H1 (cell line): Measurements from ENCODE around the gene FIS1. TPM values are rescaled to one million over a fixed set of nuclear protein-coding genes. Genes with fewer than 3 reads are reported as not detected.

Experiments
- CTCF ChIA-PET: fragments of 300-600 bp; sonication (Branson Sonifier 250); formaldehyde crosslinking; loops from one replicate; lab custom pipeline; 2021; ENCODE audit not compliant: partially characterized antibody; lab: Charles Lee
- POLR2A ChIA-PET: fragments of 300-600 bp; sonication (Branson Sonifier 250); formaldehyde crosslinking; loops from one replicate; lab custom pipeline; 2021; ENCODE audit warnings: inconsistent platforms; ENCODE audit not compliant: partially characterized antibody; lab: Charles Lee
- DNase-seq, 2 experiments: peaks; one replicate each; pipeline versions ENCODE4 v3.0.0 to v3.0.0-alpha.2; 2010 to 2022; ENCODE audit warnings: low spot score in 2 of 2, low read depth in 1 of 2, mixed read lengths in 1 of 2
- FAIRE-seq: peaks from 2 replicates; lab custom pipeline; 2011; peaks lifted over from hg19 to GRCh38; lab: Jason Lieb, UNC
- H2AFZ ChIP-seq: 2 replicates; pipeline ENCODE4 v1.8.1; 2012; ENCODE audit warnings: low read length, inconsistent platforms
- H2AK5ac ChIP-seq: 2 replicates; pipeline ENCODE4 v1.6.1; 2013; ENCODE audit warnings: low read depth, low read length
- H2BK120ac ChIP-seq: replicated peaks from 2 replicates; pipeline ENCODE3; 2013; ENCODE audit warnings: low read depth, low read length, inconsistent platforms
- H2BK12ac ChIP-seq: 2 replicates; pipeline ENCODE4 v1.6.1; 2013; ENCODE audit warnings: low read depth, low read length
- H2BK15ac ChIP-seq: 2 replicates; pipeline ENCODE4 v1.6.1; 2013; ENCODE audit warnings: low read length
- H2BK20ac ChIP-seq: 2 replicates; pipeline ENCODE4 v1.6.1; 2013; ENCODE audit warnings: low read length
- H2BK5ac ChIP-seq: 2 replicates; pipeline ENCODE4 v1.6.1; 2013; ENCODE audit warnings: low read depth, low read length
- H3K14ac ChIP-seq: 2 replicates; pipeline ENCODE4 v1.6.1; 2013; ENCODE audit warnings: inconsistent platforms; ENCODE audit not compliant: insufficient read length
- H3K18ac ChIP-seq: 2 replicates; pipeline ENCODE4 v1.6.1; 2013; ENCODE audit warnings: low read length; ENCODE audit errors: extremely low read depth
- H3K23ac ChIP-seq: 2 replicates; pipeline ENCODE4 v1.6.1; 2013; ENCODE audit warnings: inconsistent platforms; ENCODE audit not compliant: insufficient read length
- H3K23me2 ChIP-seq: 2 replicates; pipeline ENCODE4 v1.6.1; 2013; ENCODE audit warnings: low read depth, low read length
- H3K27ac ChIP-seq: 2 replicates; pipeline ENCODE4 v1.6.1; 2011; ENCODE audit warnings: low read depth, low read length, inconsistent platforms
- H3K27me3 ChIP-seq, 4 experiments: replicated peaks in 1 of 4; 1 replicate in 1 of 4; 2 replicates in 3 of 4; pipeline versions ENCODE4 v1.6.1 to v1.8.1; 2011 to 2013; ENCODE audit warnings: low read length in 3 of 4, mild to moderate bottlenecking in 3 of 4, inconsistent platforms in 2 of 4, mixed read lengths in 2 of 4, moderate library complexity in 1 of 4; ENCODE audit not compliant: control insufficient read depth in 3 of 4, insufficient read depth in 3 of 4; ENCODE audit errors: extremely low read depth in 1 of 4
- H3K36me3 ChIP-seq, 4 experiments: 2 replicates each; pipeline versions ENCODE4 v1.6.1 to v1.8.1; 2011 to 2013; ENCODE audit warnings: mild to moderate bottlenecking in 4 of 4, low read length in 3 of 4, moderate library complexity in 2 of 4, control low read depth in 1 of 4, inconsistent platforms in 1 of 4; ENCODE audit not compliant: insufficient read depth in 4 of 4, control insufficient read depth in 2 of 4
- H3K4ac ChIP-seq: replicated peaks from 2 replicates; pipeline ENCODE3; 2013; ENCODE audit warnings: low read length, low read depth, mixed read lengths, inconsistent platforms; ENCODE audit not compliant: insufficient read length
- H3K4me1 ChIP-seq, 4 experiments: replicated peaks in 1 of 4; 1 replicate in 1 of 4; 2 replicates in 3 of 4; pipeline versions ENCODE4 v1.6.1 to v1.8.1; 2011 to 2013; ENCODE audit warnings: low read length in 3 of 4, inconsistent platforms in 2 of 4, mixed read lengths in 1 of 4; ENCODE audit not compliant: insufficient read depth in 4 of 4, control insufficient read depth in 3 of 4
- H3K4me2 ChIP-seq, 2 experiments: 2 replicates each; pipeline versions ENCODE4 v1.6.1 to v1.8.1; 2011 to 2013; ENCODE audit warnings: low read depth in 2 of 2, low read length in 2 of 2, control low read depth in 1 of 2, inconsistent platforms in 1 of 2, mild to moderate bottlenecking in 1 of 2; ENCODE audit not compliant: insufficient read depth in 1 of 2
- H3K4me3 ChIP-seq, 4 experiments: fragments of 200-600, 300-600 bp in 1 of 4; sonication (generic), shearing (Covaris generic), sonication (Bioruptor Twin) in 1 of 4; 2 replicates each; pipeline versions ENCODE4 v1.5.1 to v1.8.1; 2011 to 2016; ENCODE audit warnings: low read length in 4 of 4, low read depth in 3 of 4, control low read depth in 2 of 4, inconsistent platforms in 2 of 4, mild to moderate bottlenecking in 2 of 4, mixed read lengths in 1 of 4, moderate library complexity in 1 of 4; ENCODE audit not compliant: insufficient read depth in 2 of 4; ENCODE audit errors: extremely low read depth in 1 of 4
- H3K56ac ChIP-seq: replicated peaks from 2 replicates; pipeline ENCODE3; 2013; ENCODE audit warnings: low read depth, mild to moderate bottlenecking, mixed read lengths, low read length, inconsistent platforms; ENCODE audit not compliant: insufficient read length
- H3K79me1 ChIP-seq: 2 replicates; pipeline ENCODE4 v1.6.1; 2013; ENCODE audit warnings: low read depth, low read length, control low read depth
- H3K79me2 ChIP-seq, 2 experiments: 2 replicates each; pipeline versions ENCODE4 v1.6.1 to v1.8.1; 2012 to 2013; ENCODE audit warnings: low read length in 2 of 2, mild to moderate bottlenecking in 2 of 2, inconsistent platforms in 1 of 2; ENCODE audit not compliant: insufficient read depth in 2 of 2, control insufficient read depth in 1 of 2
- H3K9ac ChIP-seq, 4 experiments: replicated peaks in 1 of 4; 1 replicate in 1 of 4; 2 replicates in 3 of 4; pipeline versions ENCODE4 v1.6.1 to v1.8.1; 2011 to 2013; ENCODE audit warnings: low read depth in 3 of 4, low read length in 3 of 4, control low read depth in 2 of 4, mild to moderate bottlenecking in 2 of 4, moderate library complexity in 2 of 4, inconsistent platforms in 1 of 4; ENCODE audit errors: extremely low read depth in 1 of 4
- H3K9me3 ChIP-seq, 2 experiments: 2 replicates each; pipeline versions ENCODE4 v1.6.1 to v1.8.1; 2012 to 2013; ENCODE audit warnings: mild to moderate bottlenecking in 2 of 2, moderate library complexity in 2 of 2, control low read depth in 1 of 2, inconsistent platforms in 1 of 2, low read depth in 1 of 2, low read length in 1 of 2, mixed read lengths in 1 of 2; ENCODE audit not compliant: insufficient read depth in 2 of 2
- H4K20me1 ChIP-seq, 2 experiments: replicated peaks in 1 of 2; 2 replicates each; pipeline versions ENCODE3 to v1.8.1; 2011 to 2013; ENCODE audit warnings: inconsistent platforms in 2 of 2, low read length in 2 of 2, mild to moderate bottlenecking in 1 of 2; ENCODE audit not compliant: insufficient read depth in 2 of 2, control insufficient read depth in 1 of 2
- H4K5ac ChIP-seq: 2 replicates; pipeline ENCODE4 v1.6.1; 2013; ENCODE audit warnings: low read length, low read depth, mixed read lengths, inconsistent platforms; ENCODE audit not compliant: insufficient read length
- H4K8ac ChIP-seq: 2 replicates; pipeline ENCODE4 v1.8.0; 2013; ENCODE audit warnings: mild to moderate bottlenecking, moderate library complexity, low read length, inconsistent platforms; ENCODE audit not compliant: insufficient read depth; ENCODE audit errors: extremely low read depth
- H4K91ac ChIP-seq: replicated peaks from 2 replicates; pipeline ENCODE3; 2013; ENCODE audit warnings: low read length, mixed read lengths, inconsistent platforms; ENCODE audit not compliant: insufficient read length
- E2F6 ChIP-seq: IDR thresholded peaks from 2 replicates; pipeline ENCODE4 v1.6.1; 2012; ENCODE audit warnings: inconsistent platforms
- GABPA ChIP-seq: IDR thresholded peaks from 2 replicates; pipeline ENCODE4 v1.6.1; 2011; ENCODE audit warnings: mild to moderate bottlenecking, low read length, moderate library complexity, borderline replicate concordance; ENCODE audit not compliant: insufficient read depth
- HDAC2 ChIP-seq, 2 experiments: fragments of 300-600 bp in 1 of 2; sonication (generic) in 1 of 2; IDR thresholded peaks; 2 replicates each; pipeline ENCODE4 v1.6.1; 2011 to 2012; ENCODE audit warnings: low read depth in 2 of 2, low read length in 2 of 2, mild to moderate bottlenecking in 2 of 2, moderate library complexity in 2 of 2, borderline replicate concordance in 1 of 2, inconsistent platforms in 1 of 2
- NRF1 ChIP-seq: IDR thresholded peaks from 2 replicates; pipeline ENCODE4 v1.6.1; 2011; ENCODE audit warnings: mild to moderate bottlenecking, low read depth, low read length, improper control_type of control experiment
- RAD21 ChIP-seq, 2 experiments: IDR thresholded peaks in 1 of 2; conservative IDR thresholded peaks in 1 of 2; 2 replicates each; pipeline ENCODE4 v1.6.1; 2011; ENCODE audit warnings: low read depth in 2 of 2, low read length in 2 of 2, improper control_type of control experiment in 1 of 2, inconsistent platforms in 1 of 2, mild to moderate bottlenecking in 1 of 2, moderate library complexity in 1 of 2
- YY1 ChIP-seq: IDR thresholded peaks from 2 replicates; pipeline ENCODE4 v1.6.1; 2011; ENCODE audit warnings: low read depth, mild to moderate bottlenecking, low read length
- ZNF274 ChIP-seq: IDR thresholded peaks from 2 replicates; pipeline ENCODE4 v1.7.0; 2012; ENCODE audit warnings: low read length, borderline replicate concordance; ENCODE audit errors: extremely low read depth
- WGBS, 2 experiments: shearing (Covaris generic) in 1 of 2; methylation state at CpG; one replicate each; pipeline versions ENCODE4 v1.1.6 to v1.1.7; 2013 to 2015; ENCODE audit warnings: low lambda C conversion rate in 2 of 2, mixed read lengths in 2 of 2, inconsistent platforms in 1 of 2, low coverage in 1 of 2, missing lambda C conversion rate in 1 of 2; ENCODE audit not compliant: insufficient replicate concordance in 2 of 2, insufficient coverage in 1 of 2, insufficient read length in 1 of 2; ENCODE audit errors: extremely low coverage in 1 of 2, missing lambda C conversion rate in 1 of 2; 5-methylcytosine and 5-hydroxymethylcytosine counted together
- polyA plus RNA-seq, 7 experiments: library from polyadenylated mRNA; depleted of rRNA in 3 of 7; stranded (reverse) in 5 of 7; unstranded in 2 of 7; fragments of >200 nt in 5 of 7; fragments of 200-250 nt in 2 of 7; gene quantifications; 1 replicate in 5 of 7; 2 replicates in 1 of 7; 4 replicates in 1 of 7; pipeline versions ENCODE4 v1.2.1 to v1.2.3, GENCODE V29; 2011 to 2013; ENCODE audit warnings: missing spikeins in 2 of 7, mixed read lengths in 2 of 7
- total RNA-seq: library from RNA; stranded (reverse); fragmentation: NEBNext Ultra II Directional; extraction: Animal tissue kit (Norgen Biotek cat#: 25700); gene quantifications from 2 replicates; pipeline ENCODE4 v1.2.1, GENCODE V29; 2021

FIS1 gene
- total and polyA plus RNA-seq, 2 of the 8 experiments (the other 6 are each of a cell fraction or from before 2014, with no cell fraction given) = 128 to 195 TPM

GRCh38 chr7:101243646-101244374 is 1.1 kb downstream of the FIS1 start:
- peak overlapping the region; percentile 44; the same call in 1 of the 2 replicates for H2BK12ac ChIP-seq
- FAIRE-seq (no peak), DNase-seq (no peak)
- H2BK15ac ChIP-seq = no peak overlapping the region
- no peaks in the 10 kb centered on the region for H3K27me3 ChIP-seq
- H3K9me3 ChIP-seq = no peaks in the 10 kb centered on the region
- no peak overlapping the region for H3K23ac ChIP-seq
- no peak overlapping the region for H2BK20ac ChIP-seq
- peak overlapping the region; percentile 36 for H3K4ac ChIP-seq
- ChIA-PET POLR2A (interaction anchor here (0.6 to 4.0 kb wide), 17 partner anchors 10 to 947 kb away, joined by 3 to 28 read pairs (median 3); partner anchors contain the start of genes PLOD3 and ZNHIT1), CTCF (interaction anchor here (0.7 to 8.2 kb wide), 38 partner anchors 8 to 349 kb away, joined by 3 to 79 read pairs (median 5); partner anchors contain the start of genes MOGAT3, PLOD3, TRIM56 and VGF)
- no peak overlapping the region for H3K14ac ChIP-seq
- H2BK120ac ChIP-seq = no peak overlapping the region
- peak overlapping the region; percentile 97 for H2BK5ac ChIP-seq
- 52% methylated on average over 28 of the region's 28 CpGs; no CpG with 5 or more reads in 1 of the 2 experiments for WGBS, 2 experiments
- no peak overlapping the region for H4K91ac ChIP-seq
- no peak overlapping the region for H4K8ac ChIP-seq
- H3K23me2 ChIP-seq = peaks cover 9% of the 10 kb centered on the region
- no peak overlapping the region for H4K5ac ChIP-seq
- peak overlapping the region; percentile 14 to 99 (median 98); a peak in 7 of 8 replicates for H3K4me3 ChIP-seq
- H2AFZ ChIP-seq = no peak overlapping the region
- no peak overlapping the region for H2AK5ac ChIP-seq
- H3K9ac ChIP-seq = peak overlapping the region in 2 of 4 experiments; percentile 34; a peak in 2 of 7 replicates
- TF ChIP-seq E2F6 (no peak), GABPA (peak; percentile 48; the same call in 1 of the 2 replicates), NRF1 (no peak), RAD21 (IDR thresholded peaks at IDR 0.05 in 1 of 2, conservative IDR thresholded peaks at IDR 0.05 in 1 of 2; ENCODE audit: low read depth in 2 of 2, low read length in 2 of 2) (peak in 1 of 2 experiments; percentile 75; a peak in 1 of 4 replicates), ZNF274 (no peak), YY1 (0 out of 2 replicates have a peak, but pooled peaks have one; percentile 20), HDAC2 (IDR thresholded peaks at IDR 0.05; ENCODE audit: borderline replicate concordance in 1 of 2, low read depth in 2 of 2, low read length in 2 of 2) (peak in 1 of 2 experiments; percentile 51; a peak in 1 of 4 replicates)
- TF ChIP-seq, all 59 proteins: peak for 4
- Histone ChIP-seq H3K4me1 (peaks cover 0 to 6% (median 3%) of the 10 kb centered on the region in 4 experiments; a peak in 5 of 7 replicates), H3K4me2 (peak overlapping the region; percentile 65 to 99), H4K20me1 (peaks cover 0 to 7% of the 10 kb centered on the region in 2 experiments), H3K18ac (peak overlapping the region; percentile 28; the same call in 1 of the 2 replicates), H3K56ac (no peak overlapping the region), H3K27ac (no peak overlapping the region), H3K79me2 (peaks cover 0 to 34% of the 10 kb centered on the region in 2 experiments; a peak in 1 of 4 replicates), H3K79me1 (peaks cover 10% of the 10 kb centered on the region), H3K36me3 (peaks cover 0 to 4% (median 0%) of the 10 kb centered on the region in 4 experiments; a peak in 2 of 8 replicates)
